ENCODE results near the gene MX2.
"Not testable (repeated sequence)": the region's sequence is repeated elsewhere in the genome, so short reads cannot be mapped to it uniquely, and the experiment has no call there.

Gene MX2

DNA sequence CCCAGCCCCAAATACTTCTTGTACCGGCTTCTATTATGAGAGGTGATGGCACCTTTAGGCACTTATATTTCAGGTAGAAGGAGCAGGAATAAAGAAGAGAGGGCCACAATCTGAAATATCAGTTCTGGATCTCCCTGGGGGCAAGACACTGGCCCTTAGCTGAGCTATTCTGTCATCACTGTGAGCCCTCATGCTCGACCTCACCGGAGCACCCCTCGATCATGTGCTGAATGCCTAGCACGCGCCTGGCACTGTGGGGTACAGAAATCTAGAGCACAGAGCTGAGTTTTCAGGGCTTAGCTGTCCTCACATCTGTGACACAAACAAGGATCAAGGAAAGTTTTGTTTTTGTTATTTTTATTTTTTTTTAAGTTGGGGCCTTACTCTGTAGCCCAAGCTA, 56.6 kb downstream of the MX2 start:
- DNase-seq (ENCODE audit: low spot score) = no peak

DNA sequence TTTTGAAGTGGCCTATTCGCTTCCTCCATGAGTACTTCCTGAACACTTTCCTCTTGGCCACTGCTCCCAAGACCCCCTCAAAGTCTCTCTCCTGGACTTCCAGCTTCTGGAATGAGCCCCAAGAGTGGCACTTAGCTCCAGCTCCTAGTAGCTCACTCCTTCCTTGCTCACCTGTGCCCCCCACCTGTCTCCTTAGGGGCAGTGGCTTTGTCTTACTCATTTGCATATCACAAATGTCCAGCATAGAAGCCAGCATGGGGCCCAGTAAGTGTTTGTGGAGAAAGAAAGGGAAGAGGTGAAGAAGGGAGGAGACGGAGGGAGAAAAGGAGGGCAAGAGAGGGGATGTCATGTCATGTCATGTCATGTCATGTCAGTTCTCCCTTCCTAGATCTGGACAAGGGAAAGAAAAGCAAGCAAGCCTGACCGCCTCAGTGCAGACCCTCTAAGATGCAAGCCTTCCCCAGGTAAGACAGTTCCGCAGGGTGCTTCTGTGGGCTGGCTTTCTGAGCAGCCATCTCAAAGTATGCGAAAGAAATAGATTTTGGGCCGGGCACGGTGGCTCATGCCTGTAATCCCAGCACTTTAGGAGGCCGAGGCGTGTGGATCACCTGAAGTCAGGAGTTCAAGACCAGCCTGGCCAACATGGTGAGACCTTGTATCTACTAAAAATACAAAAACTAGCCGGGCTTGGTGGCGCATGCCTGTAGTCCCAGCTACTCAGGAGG, 57.3 kb downstream of the MX2 start:
- no peak for DNase-seq (ENCODE audit: low spot score)

DNA sequence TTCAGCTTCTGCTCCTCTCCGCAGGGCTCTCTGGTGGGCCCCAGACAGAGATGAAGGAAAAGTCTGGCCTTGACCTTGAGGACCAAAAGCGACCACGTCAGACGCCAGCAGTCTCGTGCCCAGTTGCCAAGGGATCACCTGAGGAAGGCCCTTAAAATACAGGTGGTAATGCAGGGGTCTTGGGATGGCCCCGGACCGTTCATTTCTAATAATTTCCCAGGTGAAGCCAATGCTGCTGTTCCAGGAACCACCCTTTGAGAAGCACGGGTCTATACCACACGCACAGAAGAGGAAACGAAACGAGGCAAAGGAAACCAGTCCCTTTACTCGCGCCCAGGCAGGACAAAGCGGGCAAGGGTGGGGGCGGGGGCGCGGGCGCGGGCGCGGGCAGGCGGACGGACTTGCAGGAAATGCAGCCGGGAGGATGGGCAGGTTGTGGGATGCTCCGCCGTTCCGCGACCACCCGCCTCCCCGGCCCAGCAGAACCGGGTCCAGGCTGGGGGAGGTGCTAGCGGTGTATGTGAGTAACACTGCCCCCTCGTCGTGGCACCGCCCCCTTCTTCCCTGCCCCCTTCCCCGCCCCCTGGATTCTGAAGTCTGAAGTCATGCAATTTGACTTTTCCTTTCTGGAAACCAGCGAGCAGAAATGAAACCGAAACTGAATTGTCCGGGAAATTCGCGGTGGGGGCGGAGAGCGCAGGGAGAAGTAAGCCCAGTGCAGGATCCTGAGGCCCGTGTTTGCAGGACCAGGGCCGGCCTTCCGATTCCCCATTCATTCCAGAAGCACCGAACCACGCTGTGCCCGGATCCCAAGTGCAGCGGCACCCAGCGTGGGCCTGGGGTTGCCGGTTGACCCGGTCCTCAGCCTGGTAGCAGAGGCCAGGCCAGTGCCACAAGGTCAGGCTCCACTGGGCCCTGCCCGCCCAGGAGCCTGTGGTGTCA, 58.4 kb downstream of the MX2 start:
- DNase-seq (ENCODE audit: low spot score) = peak; percentile 90

DNA sequence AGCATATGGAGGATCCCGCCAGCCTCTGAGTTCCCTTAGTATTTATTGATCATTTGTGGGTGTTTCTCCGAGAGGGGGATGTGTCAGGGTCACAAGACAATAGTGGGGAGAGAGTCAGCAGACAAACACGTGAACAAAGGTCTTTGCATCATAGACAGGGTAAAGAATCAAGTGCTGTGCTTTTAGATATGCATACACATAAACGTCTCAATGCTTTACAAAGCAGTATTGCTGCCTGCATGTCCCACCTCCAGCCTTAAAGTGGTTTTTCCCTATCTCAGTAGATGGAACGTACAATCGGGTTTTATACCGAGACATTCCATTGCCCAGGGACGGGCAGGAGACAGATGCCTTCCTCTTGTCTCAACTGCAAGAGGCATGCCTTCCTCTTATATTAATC, 59.2 kb downstream of the MX2 start:
- not testable (repeated sequence) for DNase-seq (ENCODE audit: low spot score)

DNA sequence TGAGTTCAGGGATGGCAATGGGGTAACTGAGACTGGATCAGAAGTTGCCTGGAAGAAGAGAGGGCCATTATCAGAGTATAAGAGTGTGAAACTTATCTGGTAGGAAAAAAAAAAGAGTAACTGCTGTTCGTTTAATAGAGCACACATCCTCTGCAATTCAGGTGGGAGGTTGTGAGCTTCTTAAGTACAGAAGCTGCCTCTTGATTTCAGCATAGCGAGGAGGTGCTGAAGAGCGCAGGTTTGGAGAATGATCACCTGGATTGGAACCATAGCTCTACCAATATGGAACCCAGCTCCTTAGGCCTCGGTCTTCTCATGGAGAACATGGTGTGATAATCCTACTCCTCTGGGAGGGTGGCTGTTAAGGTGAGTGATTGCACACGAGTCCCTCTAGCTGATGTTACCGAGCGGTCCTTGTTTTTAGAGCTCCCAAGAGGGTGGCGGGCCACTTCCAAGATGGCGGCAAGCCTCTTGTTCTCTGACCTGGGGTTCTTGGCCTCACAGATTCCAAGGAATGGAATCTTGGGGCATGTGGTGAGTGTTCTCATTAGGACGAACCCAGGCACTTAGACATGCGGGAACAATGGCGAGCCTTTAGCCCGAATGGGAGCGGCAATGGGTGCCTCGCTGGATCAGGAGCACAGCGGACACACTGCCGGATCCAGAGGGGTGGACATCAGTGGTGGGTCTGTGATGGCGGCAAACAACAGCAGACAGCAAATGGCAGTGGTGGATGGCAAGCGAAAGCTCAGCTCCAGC, 60.9 kb downstream of the MX2 start:
- DNase-seq (ENCODE audit: low spot score) = no peak

DNA sequence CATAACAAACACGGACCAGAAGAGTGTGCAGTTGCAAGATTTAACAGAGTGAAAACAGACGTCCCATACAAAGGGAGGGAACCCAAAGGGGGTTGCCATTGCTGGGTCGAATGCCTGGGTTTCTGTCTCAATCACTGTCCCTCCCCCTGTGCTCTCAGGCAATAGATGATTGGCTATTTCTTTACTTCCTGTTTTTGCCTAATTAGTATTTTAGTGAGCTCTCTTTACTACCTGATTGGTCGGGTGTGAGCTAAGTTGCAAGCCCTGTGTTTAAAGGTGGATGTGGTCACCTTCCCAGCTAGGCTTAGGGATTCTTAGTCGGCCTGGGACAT, 61.4 kb downstream of the MX2 start:
- DNase-seq (ENCODE audit: low spot score) = not testable (repeated sequence)

DNA sequence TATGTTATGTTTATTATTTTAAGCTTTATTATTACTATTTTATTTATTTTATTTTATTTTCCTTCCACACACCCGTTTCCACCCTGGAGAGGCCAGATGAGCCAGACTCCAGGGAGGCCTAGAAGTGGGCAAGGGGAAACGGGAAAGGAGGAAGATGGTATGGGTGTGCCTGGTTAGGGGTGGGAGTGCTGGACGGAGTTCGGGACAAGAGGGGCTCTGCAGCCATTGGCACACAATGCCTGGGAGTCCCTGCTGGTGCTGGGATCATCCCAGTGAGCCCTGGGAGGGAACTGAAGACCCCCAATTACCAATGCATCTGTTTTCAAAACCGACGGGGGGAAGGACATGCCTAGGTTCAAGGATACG, 63.7 kb downstream of the MX2 start:
- DNase-seq (ENCODE audit: low spot score) = no peak

DNA sequence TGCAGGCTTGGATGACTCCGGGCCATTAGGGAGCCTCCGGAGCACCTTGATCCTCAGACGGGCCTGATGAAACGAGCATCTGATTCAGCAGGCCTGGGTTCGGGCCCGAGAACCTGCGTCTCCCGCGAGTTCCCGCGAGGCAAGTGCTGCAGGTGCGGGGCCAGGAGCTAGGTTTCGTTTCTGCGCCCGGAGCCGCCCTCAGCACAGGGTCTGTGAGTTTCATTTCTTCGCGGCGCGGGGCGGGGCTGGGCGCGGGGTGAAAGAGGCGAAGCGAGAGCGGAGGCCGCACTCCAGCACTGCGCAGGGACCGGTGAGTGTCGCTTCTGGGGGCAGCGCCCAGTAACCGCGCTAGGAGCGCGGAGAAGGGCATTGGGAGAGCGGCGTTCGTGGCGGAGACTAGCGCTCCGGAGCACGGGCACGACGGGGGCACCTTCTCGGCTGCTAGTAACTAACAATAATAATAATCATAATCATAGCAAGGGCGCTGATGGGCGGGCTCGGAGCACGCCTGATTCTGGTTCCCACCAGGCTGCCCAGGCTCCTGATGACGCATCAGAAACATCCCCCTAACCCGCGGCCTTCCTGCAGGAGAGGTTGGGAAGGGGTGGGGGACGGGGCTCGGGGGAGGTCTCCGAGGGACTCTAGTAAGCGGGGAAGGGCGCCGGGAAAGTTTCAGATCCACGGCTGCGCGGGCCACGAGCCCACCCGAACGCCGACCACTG, 64.3 kb downstream of the MX2 start, which contains the start of gene MX1:
Gene MX1 (plus strand): TSS at position 286 of the 722 bp plus-strand sequence. CDS start 5,832 bp downstream, outside the sequence.
- peak; percentile 55 for DNase-seq (ENCODE audit: low spot score)

DNA sequence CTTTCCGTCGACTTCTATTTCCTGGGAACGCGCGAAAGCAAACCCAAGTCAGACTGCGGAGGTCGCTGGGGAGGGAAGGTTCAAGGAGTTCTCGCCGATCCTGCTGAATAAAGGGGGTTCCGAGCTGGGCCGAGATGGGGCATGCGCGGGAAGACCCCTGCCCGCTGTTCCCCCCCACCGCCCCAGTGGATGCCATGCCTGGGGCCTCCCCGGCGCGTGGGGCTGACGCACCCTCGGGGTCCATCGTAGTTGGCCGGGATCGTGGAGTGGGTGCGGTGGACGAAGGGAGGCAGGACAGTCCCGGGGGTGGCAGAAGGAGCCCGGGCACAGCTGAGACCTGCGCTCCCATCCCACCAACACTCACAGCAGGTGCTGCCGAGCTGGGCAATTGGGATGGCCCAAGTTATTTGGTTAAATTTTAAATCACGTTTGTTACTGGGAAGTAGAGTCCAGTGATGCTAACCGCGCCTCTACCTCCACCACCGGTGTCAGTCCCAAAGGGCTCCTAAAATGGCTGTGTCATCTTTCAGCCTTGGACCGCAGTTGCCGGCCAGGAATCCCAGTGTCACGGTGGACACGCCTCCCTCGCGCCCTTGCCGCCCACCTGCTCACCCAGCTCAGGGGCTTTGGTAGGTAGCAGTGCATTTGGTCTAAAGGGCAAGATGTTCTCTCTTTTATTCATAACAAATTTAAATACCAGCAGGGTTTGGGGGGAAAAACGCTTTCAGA, 65.0 kb downstream of the MX2 start:
- no peak for DNase-seq (ENCODE audit: low spot score)

DNA sequence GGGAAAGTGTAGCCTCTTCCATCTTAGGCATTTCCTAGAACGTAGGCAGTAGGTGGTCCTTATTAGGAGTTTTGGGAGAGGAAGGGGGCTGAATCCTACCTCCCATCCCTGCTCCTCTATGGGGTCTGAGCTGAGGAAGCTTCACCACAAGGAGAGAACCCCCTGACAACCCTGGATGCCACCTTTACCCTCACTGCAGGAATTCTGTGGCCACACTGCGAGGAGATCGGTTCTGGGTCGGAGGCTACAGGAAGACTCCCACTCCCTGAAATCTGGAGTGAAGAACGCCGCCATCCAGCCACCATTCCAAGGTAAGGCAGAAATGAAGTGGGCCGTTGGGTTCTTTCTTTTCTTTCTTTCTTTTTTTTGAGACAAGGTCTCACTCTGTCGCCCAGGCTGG, 65.7 kb downstream of the MX2 start:
- no peak for DNase-seq (ENCODE audit: low spot score)

DNA sequence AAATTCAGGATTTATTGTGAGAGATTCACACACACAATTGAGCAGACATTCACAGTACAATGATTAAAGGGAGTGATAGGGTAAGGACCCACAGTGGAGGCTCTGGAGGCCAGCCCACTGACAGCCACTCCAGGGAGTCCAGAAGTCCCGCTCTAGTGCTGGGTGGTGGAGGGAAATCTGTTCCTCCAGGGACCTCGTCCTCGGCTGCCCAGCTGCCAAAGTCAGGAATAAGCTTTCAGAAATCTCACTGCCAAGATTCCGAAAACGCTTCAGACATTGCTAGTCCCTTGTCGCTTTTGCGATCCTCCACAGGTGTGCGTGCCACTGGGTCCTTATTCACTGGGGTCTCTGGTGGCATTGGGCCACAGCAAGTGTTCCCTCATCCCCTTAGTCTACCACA, 66.5 kb downstream of the MX2 start:
- DNase-seq (ENCODE audit: low spot score) = no peak

DNA sequence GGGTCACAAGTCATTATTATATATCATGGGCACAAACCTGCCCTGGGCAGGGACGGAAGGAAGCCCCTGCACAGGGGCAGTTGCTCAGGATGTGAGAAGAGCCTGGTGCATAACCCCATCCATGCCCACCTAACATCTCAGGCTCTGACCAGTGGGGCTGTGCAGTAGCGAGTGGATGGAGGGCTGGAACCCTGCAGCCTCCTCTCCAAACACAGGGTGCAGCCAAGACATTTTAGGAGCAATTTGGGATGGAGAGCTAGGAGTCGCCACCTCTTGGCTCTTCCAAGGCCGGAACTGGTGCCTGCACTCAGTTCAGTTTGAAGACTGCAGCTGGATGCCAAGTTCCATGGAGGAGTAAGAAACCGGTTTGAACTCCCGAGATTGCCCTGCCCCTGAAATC, 67.0 kb downstream of the MX2 start:
- no peak for DNase-seq (ENCODE audit: low spot score)

DNA sequence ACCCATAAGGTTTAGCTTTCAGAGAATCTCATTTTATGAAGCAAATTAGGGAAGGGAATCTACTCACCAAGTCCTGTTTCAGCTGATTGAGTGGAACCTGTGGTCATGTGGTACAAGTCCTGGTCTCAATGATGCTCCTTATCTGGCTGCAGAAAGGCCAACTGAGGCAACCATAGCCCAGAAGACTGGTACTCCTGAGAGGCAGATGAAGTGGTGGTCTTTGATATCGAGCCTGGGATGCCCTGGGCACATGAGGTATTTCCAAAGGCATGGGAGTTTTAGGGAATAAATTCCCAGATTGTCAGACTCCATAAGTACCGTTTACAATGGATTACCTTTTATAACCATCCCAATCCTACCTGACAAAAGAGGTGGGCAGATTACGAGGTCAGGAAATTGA, 67.5 kb downstream of the MX2 start:
- no peak for DNase-seq (ENCODE audit: low spot score)

DNA sequence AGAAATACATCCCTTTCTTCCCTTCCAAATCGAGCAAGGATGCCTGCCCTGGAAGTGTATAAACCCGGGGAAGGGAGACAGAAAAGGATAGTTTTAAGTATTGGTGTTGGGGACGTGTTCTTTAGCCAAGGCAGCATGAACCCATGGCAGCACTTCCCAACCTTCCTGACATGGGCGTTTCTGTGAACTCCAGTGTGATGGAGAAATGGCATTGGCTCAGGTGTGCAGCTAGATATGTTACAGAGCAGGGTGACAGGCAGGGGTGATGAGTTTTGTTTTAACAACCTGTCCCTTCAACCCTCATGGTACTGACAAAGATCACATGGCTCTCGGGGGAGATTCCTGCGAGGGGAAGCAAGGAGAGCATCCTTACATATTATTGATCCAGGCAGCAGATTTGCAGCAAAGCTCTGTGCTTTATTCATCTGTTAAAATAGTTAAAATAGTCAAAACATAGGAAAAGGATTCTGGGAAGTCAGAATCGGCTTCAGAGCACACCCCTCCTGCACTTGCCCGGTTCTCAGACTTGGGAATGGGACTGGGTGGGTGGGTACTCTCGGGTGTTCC, 68.2 kb downstream of the MX2 start:
- no peak for DNase-seq (ENCODE audit: low spot score)

DNA sequence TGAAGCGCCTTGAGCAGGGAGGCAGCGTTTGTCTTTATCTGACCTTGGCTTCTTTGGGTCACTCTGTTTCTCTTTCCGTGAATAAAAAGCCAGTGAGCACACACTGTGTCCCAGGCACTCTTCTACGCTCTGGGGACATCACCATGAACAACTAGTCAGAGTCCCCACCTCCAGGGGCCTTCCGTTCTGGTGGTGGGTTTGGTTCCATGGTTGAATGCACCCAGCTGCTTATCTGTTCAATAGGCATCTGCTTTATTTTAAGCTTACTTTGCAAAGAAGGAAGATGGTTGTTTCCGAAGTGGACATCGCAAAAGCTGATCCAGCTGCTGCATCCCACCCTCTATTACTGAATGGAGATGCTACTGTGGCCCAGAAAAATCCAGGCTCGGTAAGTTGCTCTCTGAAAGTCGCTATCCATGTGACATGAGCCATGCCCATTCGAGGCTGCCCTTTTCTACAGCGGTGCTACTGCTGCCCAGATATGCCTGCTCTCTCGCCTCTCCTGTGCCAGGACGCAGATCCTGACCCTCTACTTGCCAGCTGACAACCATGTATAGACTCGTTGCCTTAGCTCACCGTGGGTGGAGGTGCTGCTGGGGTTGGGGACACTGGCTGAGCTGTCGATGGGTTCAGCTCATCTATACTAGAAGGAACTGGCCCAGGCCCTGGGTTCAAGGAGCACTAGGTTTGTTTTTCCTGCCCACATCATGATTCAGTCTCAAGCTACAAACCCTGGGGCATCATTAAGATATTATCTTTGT, 70.1 kb downstream of the MX2 start:
- DNase-seq (ENCODE audit: low spot score) = no peak

DNA sequence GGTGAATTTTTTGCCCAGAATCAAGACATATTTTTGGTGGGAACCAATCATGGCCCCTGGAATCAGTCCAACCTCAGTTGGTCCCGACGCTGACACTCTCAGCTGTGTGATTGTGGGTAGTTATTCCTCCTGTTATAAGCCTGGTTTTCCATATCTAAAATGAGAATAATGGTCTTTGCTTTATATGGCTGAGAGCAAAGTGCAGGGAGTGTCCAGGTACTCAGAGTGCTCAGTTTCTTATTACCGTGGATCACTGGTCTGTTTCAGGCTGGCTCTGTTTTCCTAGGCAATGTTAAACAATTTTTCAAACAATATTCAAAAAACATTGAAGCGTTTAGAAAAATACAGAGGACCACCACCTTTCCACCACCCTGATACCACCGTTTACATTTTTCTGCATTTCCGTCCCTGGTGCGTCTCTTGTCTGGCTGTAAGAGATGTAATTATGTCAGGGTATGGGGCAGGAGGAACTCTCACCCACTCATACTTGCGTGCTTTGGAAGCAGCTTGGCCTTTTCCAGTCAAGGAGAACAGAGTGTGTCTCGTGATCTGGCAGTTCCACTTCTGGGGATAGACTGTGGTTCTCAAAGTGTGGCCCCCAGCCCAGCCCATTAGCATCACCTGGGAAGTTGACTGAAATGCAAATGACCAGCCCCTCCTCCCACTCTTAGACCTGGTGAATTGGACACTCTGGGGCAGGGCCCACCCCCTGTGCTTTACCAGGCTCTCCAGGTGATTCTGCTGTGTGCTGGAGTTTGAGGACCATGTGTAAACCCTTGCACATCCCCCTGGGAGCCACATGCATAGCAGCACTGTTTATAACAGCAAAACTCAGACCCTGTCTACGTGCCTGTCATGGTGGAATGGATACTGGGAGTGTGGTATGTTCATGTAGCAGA, 71.0 kb downstream of the MX2 start:
- no peak for DNase-seq (ENCODE audit: low spot score)

DNA sequence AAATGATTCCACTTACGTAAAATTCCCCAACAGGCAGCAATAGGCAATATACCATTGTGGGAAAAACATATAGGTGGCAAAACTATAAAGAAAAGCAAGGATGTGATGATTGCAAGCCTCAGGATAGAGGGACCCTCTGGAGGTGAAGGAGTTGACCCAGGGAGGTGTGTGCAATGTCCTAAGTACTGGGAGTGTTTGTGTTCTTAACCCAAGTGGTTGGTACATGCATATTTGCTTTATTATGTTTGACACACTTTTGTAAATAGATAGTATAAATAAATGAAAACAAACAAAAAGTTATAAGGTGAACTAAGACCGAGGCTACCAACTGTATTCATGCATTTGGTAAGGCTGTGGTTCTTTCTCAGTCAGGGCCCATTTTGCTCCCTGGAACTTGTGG, 71.7 kb downstream of the MX2 start:
- DNase-seq (ENCODE audit: low spot score) = no peak

DNA sequence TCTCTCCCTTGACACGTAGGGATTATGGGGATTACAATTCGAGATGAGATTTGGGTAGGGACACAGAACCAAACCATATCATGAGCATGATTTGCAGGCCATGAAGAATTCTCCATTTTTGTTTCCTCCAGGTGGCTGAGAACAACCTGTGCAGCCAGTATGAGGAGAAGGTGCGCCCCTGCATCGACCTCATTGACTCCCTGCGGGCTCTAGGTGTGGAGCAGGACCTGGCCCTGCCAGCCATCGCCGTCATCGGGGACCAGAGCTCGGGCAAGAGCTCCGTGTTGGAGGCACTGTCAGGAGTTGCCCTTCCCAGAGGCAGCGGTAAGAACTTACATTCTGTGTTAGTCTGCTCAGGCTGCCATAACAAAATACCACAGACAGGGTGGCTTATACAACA, 73.9 kb downstream of the MX2 start:
- DNase-seq (ENCODE audit: low spot score) = no peak

DNA sequence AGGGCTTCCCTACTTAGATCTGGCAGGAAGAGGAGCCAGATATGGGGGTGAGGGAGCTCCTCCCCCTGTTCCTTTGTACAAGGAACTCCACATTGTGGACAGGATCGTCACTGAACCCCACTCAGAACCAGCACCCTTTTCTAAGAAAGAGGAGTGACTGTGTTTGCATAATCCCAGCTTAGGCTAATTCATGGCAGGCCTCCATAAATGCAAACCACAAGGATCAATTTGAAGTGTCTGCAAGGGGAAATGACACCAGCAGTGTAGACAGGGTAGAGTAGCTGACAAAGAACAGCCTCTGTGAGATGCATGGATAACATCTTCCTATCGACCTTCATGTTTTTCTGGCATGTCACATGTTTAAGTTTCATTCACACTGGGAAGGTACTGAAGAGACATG, 75.9 kb downstream of the MX2 start:
- DNase-seq (ENCODE audit: low spot score) = no peak

All from GM03348 (cell line).